CD4-positive, alpha-beta T cell (primary cell): ENCODE results near the gene THAP12. TPM values are rescaled to one million over a fixed set of nuclear protein-coding genes. Genes with fewer than 3 reads are reported as not detected.

Experiments used
- ATAC-seq: fragments of 200-7000 bp; cut with Tn5 transposase; one replicate; pipeline ENCODE4 v1.10.0; 2022; ENCODE audit warnings: mild to moderate bottlenecking; ENCODE audit not compliant: poor library complexity
- CTCF ChIA-PET: fragments of 350-600 bp; sonication (Branson Sonifier 250); formaldehyde crosslinking; loops from one replicate; lab custom pipeline; 2021; ENCODE audit warnings: antibody characterized with exemption, inconsistent platforms; lab: Charles Lee
- POLR2A ChIA-PET: fragments of 350-600 bp; sonication (Branson Sonifier 250); formaldehyde crosslinking; loops from one replicate; lab custom pipeline; 2021; ENCODE audit warnings: antibody characterized with exemption, inconsistent platforms; lab: Charles Lee
- DNase-seq, 14 experiments: peaks; one replicate each; pipeline ENCODE4 v3.0.0-alpha.2; 2013 to 2020; ENCODE audit warnings: mixed read lengths in 2 of 14
- H3K27ac ChIP-seq, 2 donors: one replicate each; pipeline versions ENCODE4 v1.5.1 to v1.7.0; 2013; ENCODE audit warnings: low read length in 2 of 2, low read depth in 1 of 2, mild to moderate bottlenecking in 1 of 2
- H3K27me3 ChIP-seq, 2 experiments: 1 replicate in 1 of 2; 2 replicates in 1 of 2; pipeline versions ENCODE4 v1.6.1 to v1.7.0; 2013; ENCODE audit warnings: low read length in 2 of 2, control low read depth in 1 of 2, mild to moderate bottlenecking in 1 of 2, moderate library complexity in 1 of 2; ENCODE audit not compliant: insufficient read depth in 2 of 2, control insufficient read depth in 1 of 2
- H3K36me3 ChIP-seq: one replicate; pipeline ENCODE4 v1.6.1; 2013; ENCODE audit warnings: low read length, control low read depth; ENCODE audit not compliant: insufficient read depth
- H3K4me1 ChIP-seq: one replicate; pipeline ENCODE4 v1.6.1; 2013; ENCODE audit warnings: low read length, control low read depth; ENCODE audit not compliant: insufficient read depth
- H3K4me3 ChIP-seq: one replicate; pipeline ENCODE4 v1.5.1; 2013; ENCODE audit warnings: mild to moderate bottlenecking, low read length, moderate library complexity
- H3K9me3 ChIP-seq, 2 experiments: 1 replicate in 1 of 2; 2 replicates in 1 of 2; pipeline versions ENCODE4 v1.6.1 to v1.7.0; 2013; ENCODE audit warnings: low read length in 2 of 2, mild to moderate bottlenecking in 2 of 2, control low read depth in 1 of 2, moderate library complexity in 1 of 2; ENCODE audit not compliant: control insufficient read depth in 1 of 2, insufficient read depth in 1 of 2
- H3K27ac Mint-ChIP-seq: one replicate; pipeline ENCODE4 v1.8.0; 2020; ENCODE audit warnings: mixed read lengths
- H3K27me3 Mint-ChIP-seq: one replicate; pipeline ENCODE4 v1.8.0; 2021; ENCODE audit warnings: mixed read lengths
- H3K36me3 Mint-ChIP-seq: one replicate; pipeline ENCODE4 v1.8.0; 2021; ENCODE audit warnings: low read depth, mixed read lengths
- H3K4me1 Mint-ChIP-seq: one replicate; pipeline ENCODE4 v1.8.0; 2021; ENCODE audit warnings: low read depth, mixed read lengths
- H3K4me3 Mint-ChIP-seq: one replicate; pipeline ENCODE4 v1.8.0; 2020; ENCODE audit warnings: mild to moderate bottlenecking, mixed read lengths
- H3K9me3 Mint-ChIP-seq: one replicate; pipeline ENCODE4 v1.8.0; 2020; ENCODE audit warnings: mixed read lengths
- CTCF ChIP-seq: fragments of 200-600 bp; IDR thresholded peaks from one replicate; pipeline ENCODE4 v1.8.0; 2022; ENCODE audit warnings: antibody characterized with exemption, mild to moderate bottlenecking
- intact Hi-C, 2 experiments: fragments of 100-400 bp; cut with DNase I in 1 of 2; cut with micrococcal nuclease in 1 of 2; formaldehyde crosslinking; loops; one replicate each; pipeline versions ENCODE4 v1.15.1 to v1.9.0; 2023 to 2025; cut with DNase I, micrococcal nuclease
- total RNA-seq, 174 experiments: library from RNA in 2 of 174; stranded (reverse) in 2 of 174; gene quantifications; one replicate each; pipeline ENCODE4 v1.2.3 and lab custom pipeline; 2021 to 2026

The THAP12 gene
- total RNA-seq, 2 experiments from 2014 or later = 34.8 to 36.3 TPM

DNA sequence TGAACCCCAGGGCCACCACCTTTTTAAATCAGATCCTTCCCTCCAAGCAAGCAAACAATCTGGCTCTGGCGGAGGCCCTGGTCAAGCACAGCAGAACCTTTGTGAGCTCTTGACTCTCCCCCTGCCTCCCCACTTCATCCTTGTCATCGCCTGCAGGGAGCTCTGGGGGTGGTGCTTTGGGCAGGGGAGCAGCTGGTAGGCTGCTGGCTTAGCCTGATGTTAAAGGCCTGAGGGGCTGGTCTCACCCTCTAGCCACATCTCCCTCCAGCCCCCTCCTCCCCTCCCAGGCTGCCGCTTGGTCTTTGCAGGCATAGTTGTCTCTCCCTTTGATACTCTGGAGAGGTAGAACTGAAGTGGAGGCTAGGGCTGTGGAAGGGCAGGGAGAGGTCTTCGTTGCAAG, 50.9 kb downstream of the THAP12 start:
- H3K4me1 ChIP-seq = no peaks in the 10 kb centered on the region
- H3K9me3 ChIP-seq = peaks cover 6 to 9% of the 10 kb centered on the region in 2 experiments
- CTCF ChIA-PET = no interaction called here
- Mint-ChIP-seq H3K4me3 (no peak overlapping the region), H3K36me3 (no peaks in the 10 kb centered on the region), H3K4me1 (no peaks in the 10 kb centered on the region), H3K9me3 (no peaks in the 10 kb centered on the region), H3K27me3 (peaks cover 4% of the 10 kb centered on the region), H3K27ac (no peak overlapping the region)
- no peak for TF ChIP-seq CTCF
- no peaks in the 10 kb centered on the region for H3K27me3 ChIP-seq
- no peaks in the 10 kb centered on the region for H3K36me3 ChIP-seq
- no peak overlapping the region for H3K4me3 ChIP-seq
- intact Hi-C loops = no loop called here
- POLR2A ChIA-PET = no interaction called here
- no peak for DNase-seq
- ATAC-seq = no peak
- no peak overlapping the region for H3K27ac ChIP-seq

GRCh38 chr11:76329084-76329648, 51.8 kb downstream of the THAP12 start:
- Histone ChIP-seq H3K9me3 (peaks cover 0 to 5% of the 10 kb centered on the region in 2 experiments), H3K36me3 (no peaks in the 10 kb centered on the region), H3K4me3 (no peak overlapping the region), H3K27me3 (no peaks in the 10 kb centered on the region), H3K4me1 (no peaks in the 10 kb centered on the region), H3K27ac (no peak overlapping the region)
- DNase-seq (no peak), ATAC-seq (no peak)
- no peaks in the 10 kb centered on the region for H3K9me3 Mint-ChIP-seq
- CTCF ChIA-PET = no interaction called here
- H3K4me1 Mint-ChIP-seq = no peaks in the 10 kb centered on the region
- POLR2A ChIA-PET = no interaction called here
- no peak overlapping the region for H3K4me3 Mint-ChIP-seq
- no peak for TF ChIP-seq CTCF
- peaks cover 4% of the 10 kb centered on the region for H3K27me3 Mint-ChIP-seq
- no peak overlapping the region for H3K27ac Mint-ChIP-seq
- H3K36me3 Mint-ChIP-seq = no peaks in the 10 kb centered on the region
- intact Hi-C loops = no loop called here

DNA sequence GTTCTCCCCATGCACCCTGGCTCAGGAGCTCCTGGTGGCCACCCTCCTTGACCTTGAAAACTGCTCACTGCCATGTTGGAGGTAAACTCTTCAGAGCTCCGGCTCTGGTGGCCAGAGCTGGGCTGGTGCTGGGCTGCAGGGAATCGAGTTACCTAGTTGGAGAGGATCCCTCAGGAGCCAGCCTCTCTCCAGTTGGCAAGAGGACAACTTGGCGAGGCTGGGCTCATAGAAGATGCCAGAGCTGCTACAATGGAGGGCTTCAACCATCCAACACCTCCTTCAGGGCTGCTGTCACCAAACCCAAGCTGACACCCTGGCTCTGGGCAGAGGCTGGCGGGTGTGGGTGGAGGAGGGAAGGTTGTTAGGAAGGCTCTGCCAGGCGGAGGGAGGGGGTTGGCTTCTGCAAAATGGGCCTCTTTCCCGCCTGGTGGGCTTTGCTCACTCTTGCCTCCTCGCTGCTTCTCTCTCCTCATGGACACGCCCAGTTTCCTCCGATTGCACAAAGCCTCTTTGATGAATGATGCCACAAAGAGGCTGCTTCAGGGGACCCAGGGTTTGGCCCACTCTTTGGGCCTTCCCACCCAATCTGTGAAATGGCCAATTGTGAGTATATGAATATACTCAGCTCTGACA, 53.1 kb downstream of the THAP12 start:
- no peak overlapping the region for H3K4me3 ChIP-seq
- ChIA-PET POLR2A (no interaction called here), CTCF (interaction anchor here (0.6 kb wide), 1 partner anchor 435 kb away, joined by 3 read pairs; no protein-coding TSS in a partner anchor)
- Mint-ChIP-seq H3K36me3 (no peaks in the 10 kb centered on the region), H3K9me3 (no peaks in the 10 kb centered on the region), H3K4me1 (no peaks in the 10 kb centered on the region), H3K4me3 (no peak overlapping the region), H3K27me3 (peaks cover 15% of the 10 kb centered on the region), H3K27ac (no peak overlapping the region)
- intact Hi-C loops = no loop called here
- no peak for TF ChIP-seq CTCF
- H3K27me3 ChIP-seq = no peaks in the 10 kb centered on the region
- H3K9me3 ChIP-seq = no peaks in the 10 kb centered on the region
- no peak for DNase-seq
- ATAC-seq = no peak
- no peaks in the 10 kb centered on the region for H3K36me3 ChIP-seq
- no peak overlapping the region for H3K27ac ChIP-seq
- no peaks in the 10 kb centered on the region for H3K4me1 ChIP-seq
